K562 (cell line): ENCODE measurements around the gene IPCEF1. TPM values are rescaled to one million over a fixed set of nuclear protein-coding genes. Genes with fewer than 3 reads are reported as not detected.

Experiments used
- ATAC-seq: fragments of 200-7000 bp; cut with Tn5 transposase; 3 replicates; pipeline ENCODE4 v1.9.1; 2020; ENCODE audit warnings: moderate library complexity
- BruUV-seq: library from RNA; stranded (reverse); fragments of 400-500 nt; replicated peaks from 2 replicates; lab custom pipeline; 2021; lab: Mats Ljungman, UMichigan
- CTCF ChIA-PET: fragments of 300-600 bp; formaldehyde crosslinking; extraction: SDS; loops from one replicate; lab custom pipeline; 2021; ENCODE audit warnings: low intra/inter-chr PET ratio; lab: Yijun Ruan, JAX
- POLR2A ChIA-PET: fragments of 300-600, 350-650 bp; sonication (Branson Sonifier 250); formaldehyde crosslinking; extraction: SDS; loops from one replicate; lab custom pipeline; 2021; ENCODE audit warnings: antibody characterized with exemption, inconsistent platforms; lab: Yijun Ruan, JAX
- DNase-seq, 4 experiments: peaks; one replicate each; pipeline versions ENCODE4 v3.0.0 to v3.0.0-alpha.2; 2011 to 2018; ENCODE audit warnings: low spot score in 3 of 4, mixed read lengths in 3 of 4; ENCODE audit errors: extremely low read depth in 1 of 4
- FAIRE-seq: peaks from 2 replicates; lab custom pipeline; 2011; peaks lifted over from hg19 to GRCh38; lab: Jason Lieb, UNC
- H2AFZ ChIP-seq: 2 replicates; pipeline ENCODE4 v1.6.0; 2011; ENCODE audit warnings: low read depth, low read length, control low read depth, inconsistent platforms
- H3K27ac ChIP-seq: fragments of 200-600 bp; 3 replicates; pipeline ENCODE4 v1.8.0; 2011; ENCODE audit warnings: low read depth, mild to moderate bottlenecking, control low read depth, inconsistent platforms, low read length, moderate library complexity, mixed read lengths; ENCODE audit errors: extremely low read depth
- H3K27me3 ChIP-seq, 2 experiments: fragments of 300-600 bp in 1 of 2; 2 replicates in 1 of 2; 3 replicates in 1 of 2; pipeline versions ENCODE4 v1.6.0 to v1.8.0; 2011; ENCODE audit warnings: inconsistent platforms in 2 of 2, low read length in 2 of 2, mild to moderate bottlenecking in 1 of 2, mixed read lengths in 1 of 2, moderate library complexity in 1 of 2; ENCODE audit not compliant: control insufficient read depth in 2 of 2, insufficient read depth in 2 of 2
- H3K36me3 ChIP-seq: fragments of 300-600 bp; 3 replicates; pipeline ENCODE4 v1.8.0; 2011; ENCODE audit warnings: mild to moderate bottlenecking, low read length, inconsistent platforms; ENCODE audit not compliant: control insufficient read depth, insufficient read depth
- H3K4me1 ChIP-seq, 2 experiments: fragments of 200-600 bp in 1 of 2; replicated peaks in 1 of 2; 2 replicates in 1 of 2; 3 replicates in 1 of 2; pipeline versions ENCODE4 v1.5.1 to v1.8.0; 2011; ENCODE audit warnings: inconsistent platforms in 2 of 2, low read length in 2 of 2, mild to moderate bottlenecking in 1 of 2, mixed read lengths in 1 of 2, moderate library complexity in 1 of 2; ENCODE audit not compliant: control insufficient read depth in 2 of 2, insufficient read depth in 2 of 2
- H3K4me2 ChIP-seq: 2 replicates; pipeline ENCODE4 v1.6.1; 2011; ENCODE audit warnings: low read length, control low read depth, inconsistent platforms, mixed read lengths; ENCODE audit not compliant: insufficient read depth
- H3K4me3 ChIP-seq: fragments of 200-600 bp; sonication (generic), shearing (Covaris generic); 2 replicates; pipeline ENCODE4 v1.5.1; 2016; ENCODE audit warnings: control low read depth, inconsistent platforms
- H3K79me2 ChIP-seq: fragments of 200-600 bp; 3 replicates; pipeline ENCODE4 v1.8.0; 2011; ENCODE audit warnings: low read length, inconsistent platforms; ENCODE audit not compliant: control insufficient read depth, insufficient read depth
- H3K9ac ChIP-seq, 2 experiments: 2 replicates each; pipeline versions ENCODE4 v1.6.0 to v1.6.1; 2011; ENCODE audit warnings: low read depth in 2 of 2, low read length in 2 of 2, control low read depth in 1 of 2, inconsistent platforms in 1 of 2, mild to moderate bottlenecking in 1 of 2, mixed read lengths in 1 of 2; ENCODE audit not compliant: insufficient read depth in 1 of 2
- H3K9me1 ChIP-seq: one replicate; pipeline ENCODE4 v1.6.0; 2011; ENCODE audit warnings: inconsistent platforms, mild to moderate bottlenecking, low read length, moderate library complexity; ENCODE audit not compliant: control insufficient read depth, insufficient read depth
- H3K9me3 ChIP-seq: replicated peaks from 2 replicates; pipeline ENCODE4 v1.5.1; 2011; ENCODE audit warnings: low read depth, low read length, inconsistent platforms; ENCODE audit not compliant: control insufficient read depth, insufficient read depth
- H4K20me1 ChIP-seq: replicated peaks from 2 replicates; pipeline ENCODE4 v1.6.1; 2011; ENCODE audit warnings: low read length, inconsistent platforms, mixed read lengths; ENCODE audit not compliant: control insufficient read depth, insufficient read depth
- ATF7 ChIP-seq: fragments of 450-650 bp; IDR thresholded peaks from 2 replicates; pipeline ENCODE4 v1.7.1; 2014; ENCODE audit warnings: mild to moderate bottlenecking, moderate library complexity
- KAT8 ChIP-seq: fragments of 450-650 bp; IDR thresholded peaks from 2 replicates; pipeline ENCODE4 v1.6.1; 2016; ENCODE audit warnings: low read depth, mild to moderate bottlenecking
- NR2C2 ChIP-seq, 2 experiments: fragments of 200-800 bp in 1 of 2; sonication (Bioruptor generic) in 1 of 2; sonication (generic) in 1 of 2; formaldehyde crosslinking in 1 of 2; IDR thresholded peaks; 2 replicates each; pipeline versions ENCODE4 v1.6.1 to v1.8.0; 2016 to 2022; ENCODE audit warnings: mild to moderate bottlenecking in 1 of 2, missing compliant biosample characterization in 1 of 2, missing genetic modification characterization in 1 of 2, missing genetic modification reagents in 1 of 2
- PHF21A ChIP-seq: fragments of 450-650 bp; IDR thresholded peaks from 2 replicates; pipeline ENCODE4 v1.6.1; 2017; ENCODE audit warnings: low read depth, borderline replicate concordance
- POLR3G ChIP-seq: IDR thresholded peaks from 2 replicates; pipeline ENCODE4 v1.6.1; 2011; ENCODE audit not compliant: insufficient read length, insufficient replicate concordance; ENCODE audit errors: extremely low read depth
- SRSF7 ChIP-seq: fragments of 200-400 bp; formaldehyde crosslinking; optimal IDR thresholded peaks from 2 replicates; pipeline ENCODE3; 2017; ENCODE audit warnings: mild to moderate bottlenecking, low read depth, low read length
- THAP12 ChIP-seq: fragments of 250-450 bp; sonication (Bioruptor Pico); IDR thresholded peaks from 2 replicates; pipeline ENCODE4 v1.9.0; 2021; ENCODE audit warnings: mild to moderate bottlenecking, inconsistent platforms
- ZMIZ1 ChIP-seq, 2 experiments: fragments of 150-350 bp in 1 of 2; IDR thresholded peaks; 2 replicates each; pipeline ENCODE4 v1.6.1; 2012 to 2016; ENCODE audit warnings: low read depth in 2 of 2, low read length in 2 of 2, mild to moderate bottlenecking in 1 of 2, moderate library complexity in 1 of 2
- ZNF146 ChIP-seq: IDR thresholded peaks from one replicate; pipeline ENCODE4 v1.6.1; 2018; ENCODE audit warnings: missing compliant biosample characterization; ENCODE audit not compliant: unreplicated experiment
- ZNF224 ChIP-seq: sonication (generic); formaldehyde crosslinking; IDR thresholded peaks from 2 replicates; pipeline ENCODE4 v1.8.0; 2022; ENCODE audit warnings: mild to moderate bottlenecking, missing genetic modification reagents
- ZNF408 ChIP-seq: fragments of 250-450 bp; sonication (Bioruptor Pico); IDR thresholded peaks from 2 replicates; pipeline ENCODE4 v1.4.0; 2020; ENCODE audit warnings: low read depth, mild to moderate bottlenecking, moderate library complexity
- ZNF445 ChIP-seq: fragments of 250-450 bp; sonication (Bioruptor Pico); IDR thresholded peaks from 2 replicates; pipeline ENCODE4 v1.4.0; 2020; ENCODE audit warnings: low read depth, mild to moderate bottlenecking, moderate library complexity
- ZNF780A ChIP-seq: fragments of 250-450 bp; sonication (Bioruptor Pico); IDR thresholded peaks from 2 replicates; pipeline ENCODE4 v1.5.0; 2021; ENCODE audit warnings: mild to moderate bottlenecking
- WGBS: fragments of 100-300 bp; shearing (Covaris generic); methylation state at CpG from one replicate; pipeline ENCODE4 v1.1.6; 2016; ENCODE audit warnings: low coverage, mixed read lengths; ENCODE audit not compliant: insufficient coverage; ENCODE audit errors: missing lambda C conversion rate; 5-methylcytosine and 5-hydroxymethylcytosine counted together
- in situ Hi-C: fragments of 300-500 bp; cut with MboI; formaldehyde crosslinking; loops from 4 replicates; pipeline ENCODE4 v1.15.0; 2018; ENCODE audit warnings: inconsistent platforms, mixed read lengths
- intact Hi-C: fragments of 100-400 bp; cut with micrococcal nuclease; formaldehyde crosslinking; loops from 2 replicates; pipeline ENCODE4 v1.14.2; 2022
- polyA plus RNA-seq, 8 experiments: library from polyadenylated mRNA; depleted of rRNA in 4 of 8; stranded (reverse) in 5 of 8; unstranded in 3 of 8; fragments of >200 nt; fragmentation: Nextera tagmentation in 2 of 8; fragmentation: Illumina TruSeq in 1 of 8; extraction: Ambion mirVana in 2 of 8; extraction: Trizol in 1 of 8; gene quantifications; 2 replicates each; pipeline versions ENCODE4 v1.2.1 to v1.2.3, GENCODE V29; 2011 to 2014; ENCODE audit warnings: inconsistent platforms in 1 of 8, missing spikeins in 1 of 8
- total RNA-seq, 7 experiments: library from RNA; depleted of rRNA in 6 of 7; stranded (reverse); fragments of >200 nt in 6 of 7; fragmentation: Illumina TruSeq in 2 of 7; extraction: Trizol in 2 of 7; gene quantifications; 2 replicates each; pipeline versions ENCODE4 v1.2.1 to v1.2.3, GENCODE V29; 2011 to 2021; ENCODE audit warnings: low replicate concordance in 1 of 7

Gene IPCEF1
- total and polyA plus RNA-seq, 9 of the 15 experiments (the other 6 are each of a cell fraction or from before 2014, with no cell fraction given) = 0.14 to 0.18 TPM; not detected in 7

GRCh38 chr6:154285826-154286225, 70.8 kb downstream of the IPCEF1 start:
- H3K27ac ChIP-seq = no peak overlapping the region
- H3K9ac ChIP-seq = no peak overlapping the region
- no peak overlapping the region for H3K4me3 ChIP-seq
- ChIA-PET POLR2A (no interaction called here), CTCF (no interaction called here)
- DNase-seq (no peak), ATAC-seq (no peak), FAIRE-seq (no peak)
- 0% methylated on average over 1 of the region's 1 CpG for WGBS
- H2AFZ ChIP-seq = no peak overlapping the region
- H3K27me3 ChIP-seq = 0 out of 5 replicates have a peak, but pooled peaks cover 0 to 2% of the 10 kb centered on the region in 2 experiments
- no peaks in the 10 kb centered on the region for H3K9me3 ChIP-seq
- no peak for TF ChIP-seq THAP12 (CRISPR knock-in tag)
- TF ChIP-seq PHF21A = no peak
- no peak for TF ChIP-seq ZNF224 (CRISPR knock-in tag)
- no peak for TF ChIP-seq ZNF408 (CRISPR knock-in tag)
- TF ChIP-seq ATF7 = no peak
- no peak for TF ChIP-seq ZNF146 (CRISPR knock-in tag)
- no peak for TF ChIP-seq ZNF780A
- no peak for TF ChIP-seq ZNF445 (CRISPR knock-in tag)
- TF ChIP-seq ZMIZ1 (IDR thresholded peaks at IDR 0.05; ENCODE audit: low read depth in 2 of 2, low read length in 2 of 2) = no peak
- TF ChIP-seq KAT8 = no peak
- TF ChIP-seq POLR3G = no peak
- TF ChIP-seq SRSF7 = no peak
- TF ChIP-seq NR2C2 (CRISPR knock-in tag; IDR thresholded peaks at IDR 0.05) = no peak
- no peak for TF ChIP-seq NR2C2 (tag; IDR thresholded peaks at IDR 0.05)
- H3K4me2 ChIP-seq = no peak overlapping the region
- H3K36me3 ChIP-seq = no peaks in the 10 kb centered on the region
- H4K20me1 ChIP-seq = no peaks in the 10 kb centered on the region
- no peaks in the 10 kb centered on the region for H3K4me1 ChIP-seq
- H3K79me2 ChIP-seq = no peaks in the 10 kb centered on the region
- BruUV-seq = no TSS peak
- in situ Hi-C loops = no loop called here
- intact Hi-C loops = no loop called here
- H3K9me1 ChIP-seq = no peaks in the 10 kb centered on the region
